ENCODE measurements around the gene SCN9A.

- TF ChIP-seq CTCF (IDR thresholded peaks at IDR 0.05), result no peak
- TF ChIP-seq POLR2A (IDR thresholded peaks at IDR 0.05), result no peak
These were observed 178.3 kb downstream of the SCN9A start for GRCh38 chr2:166197446-166197845.
